HEK293 (cell line): Measurements from ENCODE around the gene LRRC74A.

Source experiments
- EGR2 ChIP-seq: fragments of 450-650 bp; formaldehyde crosslinking; IDR thresholded peaks from 2 replicates; pipeline ENCODE4 v1.5.1; 2016; ENCODE audit warnings: low read depth, missing biosample characterization, missing genetic modification characterization
- GLIS2 ChIP-seq: fragments of 450-650 bp; formaldehyde crosslinking; IDR thresholded peaks from 2 replicates; pipeline ENCODE4 v1.5.1; 2016; ENCODE audit warnings: missing biosample characterization, missing genetic modification characterization
- KLF10 ChIP-seq: fragments of 450-650 bp; IDR thresholded peaks from 2 replicates; pipeline ENCODE4 v1.5.1; 2018; ENCODE audit warnings: missing biosample characterization, mild to moderate bottlenecking, missing genetic modification characterization
- PRDM6 ChIP-seq: fragments of 450-650 bp; formaldehyde crosslinking; IDR thresholded peaks from 2 replicates; pipeline ENCODE4 v1.5.1; 2017; ENCODE audit warnings: missing biosample characterization, missing genetic modification characterization
- RBAK ChIP-seq: fragments of 450-650 bp; formaldehyde crosslinking; IDR thresholded peaks from 2 replicates; pipeline ENCODE4 v1.5.1; 2016; ENCODE audit warnings: missing biosample characterization, missing genetic modification characterization
- YY2 ChIP-seq: fragments of 450-650 bp; formaldehyde crosslinking; IDR thresholded peaks from 2 replicates; pipeline ENCODE4 v1.5.1; 2016; ENCODE audit warnings: missing biosample characterization, missing genetic modification characterization
- ZBTB17 ChIP-seq: fragments of 450-650 bp; formaldehyde crosslinking; IDR thresholded peaks from 2 replicates; pipeline ENCODE4 v1.5.1; 2016; ENCODE audit warnings: missing biosample characterization, missing genetic modification characterization
- ZBTB21 ChIP-seq: fragments of 450-650 bp; formaldehyde crosslinking; IDR thresholded peaks from 2 replicates; pipeline ENCODE4 v1.5.1; 2017; ENCODE audit warnings: missing biosample characterization, missing genetic modification characterization
- ZBTB44 ChIP-seq: fragments of 450-650 bp; IDR thresholded peaks from 2 replicates; pipeline ENCODE4 v1.5.1; 2018; ENCODE audit warnings: missing biosample characterization, mild to moderate bottlenecking, missing genetic modification characterization
- ZBTB8A ChIP-seq: fragments of 450-650 bp; formaldehyde crosslinking; IDR thresholded peaks from 2 replicates; pipeline ENCODE4 v1.5.1; 2016; ENCODE audit warnings: missing biosample characterization, missing genetic modification characterization
- ZFHX2 ChIP-seq: fragments of 450-650 bp; formaldehyde crosslinking; conservative IDR thresholded peaks from 2 replicates; pipeline ENCODE4 v1.5.1; 2016; ENCODE audit warnings: missing biosample characterization, missing genetic modification characterization
- ZNF132 ChIP-seq: fragments of 450-650 bp; formaldehyde crosslinking; IDR thresholded peaks from 2 replicates; pipeline ENCODE4 v1.5.1; 2017; ENCODE audit warnings: missing biosample characterization, missing genetic modification characterization, borderline replicate concordance
- ZNF157 ChIP-seq: fragments of 450-650 bp; formaldehyde crosslinking; IDR thresholded peaks from 2 replicates; pipeline ENCODE4 v1.5.1; 2016; ENCODE audit warnings: missing biosample characterization, missing genetic modification characterization
- ZNF2 ChIP-seq: fragments of 450-650 bp; formaldehyde crosslinking; IDR thresholded peaks from 2 replicates; pipeline ENCODE4 v1.5.1; 2016; ENCODE audit warnings: missing biosample characterization, missing genetic modification characterization
- ZNF214 ChIP-seq: fragments of 450-650 bp; formaldehyde crosslinking; IDR thresholded peaks from 2 replicates; pipeline ENCODE4 v1.5.1; 2017; ENCODE audit warnings: missing biosample characterization, mild to moderate bottlenecking, missing genetic modification characterization, borderline replicate concordance
- ZNF23 ChIP-seq: fragments of 450-650 bp; formaldehyde crosslinking; IDR thresholded peaks from 2 replicates; pipeline ENCODE4 v1.5.1; 2016; ENCODE audit warnings: missing biosample characterization, missing genetic modification characterization, borderline replicate concordance
- ZNF335 ChIP-seq: fragments of 450-650 bp; formaldehyde crosslinking; conservative IDR thresholded peaks from 2 replicates; pipeline ENCODE4 v1.5.1; 2016; ENCODE audit warnings: missing biosample characterization, missing genetic modification characterization
- ZNF433 ChIP-seq: fragments of 450-650 bp; formaldehyde crosslinking; IDR thresholded peaks from 2 replicates; pipeline ENCODE4 v1.5.1; 2016; ENCODE audit warnings: missing biosample characterization, missing genetic modification characterization, low read depth
- ZNF473 ChIP-seq: fragments of 450-650 bp; formaldehyde crosslinking; IDR thresholded peaks from 2 replicates; pipeline ENCODE4 v1.5.1; 2017; ENCODE audit warnings: missing biosample characterization, missing genetic modification characterization
- ZNF558 ChIP-seq: fragments of 450-650 bp; formaldehyde crosslinking; IDR thresholded peaks from 2 replicates; pipeline ENCODE4 v1.5.1; 2016; ENCODE audit warnings: missing biosample characterization, missing genetic modification characterization
- ZNF623 ChIP-seq: fragments of 450-650 bp; formaldehyde crosslinking; IDR thresholded peaks from 2 replicates; pipeline ENCODE4 v1.5.1; 2016; ENCODE audit warnings: missing biosample characterization, missing genetic modification characterization
- ZNF660 ChIP-seq: fragments of 450-650 bp; IDR thresholded peaks from 2 replicates; pipeline ENCODE4 v1.5.1; 2018; ENCODE audit warnings: missing biosample characterization, mild to moderate bottlenecking, missing genetic modification characterization
- ZNF768 ChIP-seq: fragments of 450-650 bp; formaldehyde crosslinking; IDR thresholded peaks from 2 replicates; pipeline ENCODE4 v1.5.1; 2018; ENCODE audit warnings: missing biosample characterization, mild to moderate bottlenecking, missing genetic modification characterization
- ZNF837 ChIP-seq: fragments of 450-650 bp; formaldehyde crosslinking; IDR thresholded peaks from 2 replicates; pipeline ENCODE4 v1.5.1; 2016; ENCODE audit warnings: missing biosample characterization, missing genetic modification characterization
- ZSCAN30 ChIP-seq: fragments of 450-650 bp; IDR thresholded peaks from 2 replicates; pipeline ENCODE4 v1.5.1; 2018; ENCODE audit warnings: missing biosample characterization, mild to moderate bottlenecking, missing genetic modification characterization, moderate library complexity
- ZXDB ChIP-seq: fragments of 450-650 bp; formaldehyde crosslinking; IDR thresholded peaks from 2 replicates; pipeline ENCODE4 v1.5.1; 2016; ENCODE audit warnings: missing biosample characterization, missing genetic modification characterization
- TF ChIP-seq, protein P1 (sequence below): fragments of 450-650 bp; formaldehyde crosslinking; IDR thresholded peaks from 2 replicates; pipeline ENCODE4 v1.5.1; 2017; ENCODE audit warnings: missing biosample characterization, mild to moderate bottlenecking, missing genetic modification characterization, moderate library complexity
- TF ChIP-seq, protein P2 (sequence below): fragments of 450-650 bp; formaldehyde crosslinking; IDR thresholded peaks from 2 replicates; pipeline ENCODE4 v1.5.1; 2016; ENCODE audit warnings: missing biosample characterization, missing genetic modification characterization, borderline replicate concordance

LRRC74A gene

DNA sequence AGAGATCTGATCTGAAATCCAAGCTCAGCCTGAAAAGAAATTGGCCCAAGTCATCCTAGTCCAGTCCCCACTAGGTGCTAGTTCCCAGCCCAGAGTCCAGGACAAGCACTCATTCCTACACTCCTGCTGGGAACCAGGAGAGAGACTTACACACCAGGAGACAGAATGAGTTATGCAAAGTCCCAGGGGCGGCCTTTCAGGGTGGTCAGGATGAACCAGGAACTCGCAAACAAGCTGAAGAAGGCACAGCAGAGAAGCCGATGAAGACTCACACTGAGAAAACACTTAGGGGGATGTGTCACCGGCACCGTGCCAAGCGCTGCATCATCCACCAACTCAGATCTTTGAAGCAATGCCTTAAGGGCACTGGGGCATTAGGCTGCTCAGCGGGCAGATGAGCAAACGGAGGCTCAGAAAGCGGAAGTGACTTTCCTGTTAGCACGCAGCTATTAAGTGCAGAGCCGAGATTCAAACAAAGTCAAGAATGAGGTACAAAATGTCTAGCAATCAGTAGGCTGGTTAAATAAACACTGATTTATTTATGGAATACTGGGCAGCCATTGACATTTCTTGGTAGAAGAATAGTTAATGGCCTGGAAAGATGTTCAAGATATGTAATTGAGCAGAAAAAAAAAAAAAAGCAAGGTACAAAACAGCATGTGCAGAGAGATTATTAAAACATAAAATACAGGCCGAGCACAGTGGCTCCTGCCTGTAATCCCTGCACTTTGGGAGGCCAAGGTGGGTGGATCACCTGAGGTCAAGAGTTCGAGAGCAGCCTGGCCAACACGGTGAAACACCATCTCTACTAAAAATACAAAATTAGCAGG, 78.7 kb downstream of the LRRC74A start (continued):
- TF ChIP-seq, protein P1, sequence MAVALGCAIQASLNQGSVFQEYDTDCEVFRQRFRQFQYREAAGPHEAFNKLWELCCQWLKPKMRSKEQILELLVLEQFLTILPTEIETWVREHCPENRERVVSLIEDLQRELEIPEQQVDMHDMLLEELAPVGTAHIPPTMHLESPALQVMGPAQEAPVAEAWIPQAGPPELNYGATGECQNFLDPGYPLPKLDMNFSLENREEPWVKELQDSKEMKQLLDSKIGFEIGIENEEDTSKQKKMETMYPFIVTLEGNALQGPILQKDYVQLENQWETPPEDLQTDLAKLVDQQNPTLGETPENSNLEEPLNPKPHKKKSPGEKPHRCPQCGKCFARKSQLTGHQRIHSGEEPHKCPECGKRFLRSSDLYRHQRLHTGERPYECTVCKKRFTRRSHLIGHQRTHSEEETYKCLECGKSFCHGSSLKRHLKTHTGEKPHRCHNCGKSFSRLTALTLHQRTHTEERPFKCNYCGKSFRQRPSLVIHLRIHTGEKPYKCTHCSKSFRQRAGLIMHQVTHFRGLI (tag by site-specific recombination), result no peak
- TF ChIP-seq GLIS2 (tag by site-specific recombination) (peak; percentile 41; the same call in 1 of the 2 replicates), ZBTB21 (tag by site-specific recombination) (peak; percentile 45; the same call in 1 of the 2 replicates), ZNF23 (tag by site-specific recombination) (no peak), KLF10 (tag by site-specific recombination) (peak; percentile 48; the same call in 1 of the 2 replicates), ZSCAN30 (peak; percentile 48; the same call in 1 of the 2 replicates), EGR2 (no peak), ZNF768 (tag by site-specific recombination) (no peak), ZNF2 (tag by site-specific recombination) (no peak), PRDM6 (0 out of 2 replicates have a peak, but pooled peaks have one; percentile 45), ZNF214 (tag by site-specific recombination) (no peak), ZNF558 (tag by site-specific recombination) (peak; percentile 50; the same call in 1 of the 2 replicates), ZNF473 (tag by site-specific recombination) (no peak), ZBTB8A (tag by site-specific recombination) (peak; percentile 55; the same call in 1 of the 2 replicates), RBAK (tag by site-specific recombination) (no peak), ZNF433 (no peak), ZBTB17 (tag by site-specific recombination) (peak; percentile 95), ZNF132 (tag by site-specific recombination) (no peak), ZNF660 (tag by site-specific recombination) (peak; percentile 66), ZNF623 (tag by site-specific recombination) (peak; percentile 90), YY2 (tag by site-specific recombination) (no peak; the same call in 1 of the 2 replicates), ZFHX2 (tag by site-specific recombination) (peak; percentile 25; the same call in 1 of the 2 replicates), ZNF157 (tag by site-specific recombination) (no peak), ZBTB44 (0 out of 2 replicates have a peak, but pooled peaks have one; percentile 37), ZNF837 (tag by site-specific recombination) (no peak), ZNF335 (peak; percentile 18; the same call in 1 of the 2 replicates), ZXDB (tag by site-specific recombination) (peak; percentile 37)
- TF ChIP-seq, protein P2, sequence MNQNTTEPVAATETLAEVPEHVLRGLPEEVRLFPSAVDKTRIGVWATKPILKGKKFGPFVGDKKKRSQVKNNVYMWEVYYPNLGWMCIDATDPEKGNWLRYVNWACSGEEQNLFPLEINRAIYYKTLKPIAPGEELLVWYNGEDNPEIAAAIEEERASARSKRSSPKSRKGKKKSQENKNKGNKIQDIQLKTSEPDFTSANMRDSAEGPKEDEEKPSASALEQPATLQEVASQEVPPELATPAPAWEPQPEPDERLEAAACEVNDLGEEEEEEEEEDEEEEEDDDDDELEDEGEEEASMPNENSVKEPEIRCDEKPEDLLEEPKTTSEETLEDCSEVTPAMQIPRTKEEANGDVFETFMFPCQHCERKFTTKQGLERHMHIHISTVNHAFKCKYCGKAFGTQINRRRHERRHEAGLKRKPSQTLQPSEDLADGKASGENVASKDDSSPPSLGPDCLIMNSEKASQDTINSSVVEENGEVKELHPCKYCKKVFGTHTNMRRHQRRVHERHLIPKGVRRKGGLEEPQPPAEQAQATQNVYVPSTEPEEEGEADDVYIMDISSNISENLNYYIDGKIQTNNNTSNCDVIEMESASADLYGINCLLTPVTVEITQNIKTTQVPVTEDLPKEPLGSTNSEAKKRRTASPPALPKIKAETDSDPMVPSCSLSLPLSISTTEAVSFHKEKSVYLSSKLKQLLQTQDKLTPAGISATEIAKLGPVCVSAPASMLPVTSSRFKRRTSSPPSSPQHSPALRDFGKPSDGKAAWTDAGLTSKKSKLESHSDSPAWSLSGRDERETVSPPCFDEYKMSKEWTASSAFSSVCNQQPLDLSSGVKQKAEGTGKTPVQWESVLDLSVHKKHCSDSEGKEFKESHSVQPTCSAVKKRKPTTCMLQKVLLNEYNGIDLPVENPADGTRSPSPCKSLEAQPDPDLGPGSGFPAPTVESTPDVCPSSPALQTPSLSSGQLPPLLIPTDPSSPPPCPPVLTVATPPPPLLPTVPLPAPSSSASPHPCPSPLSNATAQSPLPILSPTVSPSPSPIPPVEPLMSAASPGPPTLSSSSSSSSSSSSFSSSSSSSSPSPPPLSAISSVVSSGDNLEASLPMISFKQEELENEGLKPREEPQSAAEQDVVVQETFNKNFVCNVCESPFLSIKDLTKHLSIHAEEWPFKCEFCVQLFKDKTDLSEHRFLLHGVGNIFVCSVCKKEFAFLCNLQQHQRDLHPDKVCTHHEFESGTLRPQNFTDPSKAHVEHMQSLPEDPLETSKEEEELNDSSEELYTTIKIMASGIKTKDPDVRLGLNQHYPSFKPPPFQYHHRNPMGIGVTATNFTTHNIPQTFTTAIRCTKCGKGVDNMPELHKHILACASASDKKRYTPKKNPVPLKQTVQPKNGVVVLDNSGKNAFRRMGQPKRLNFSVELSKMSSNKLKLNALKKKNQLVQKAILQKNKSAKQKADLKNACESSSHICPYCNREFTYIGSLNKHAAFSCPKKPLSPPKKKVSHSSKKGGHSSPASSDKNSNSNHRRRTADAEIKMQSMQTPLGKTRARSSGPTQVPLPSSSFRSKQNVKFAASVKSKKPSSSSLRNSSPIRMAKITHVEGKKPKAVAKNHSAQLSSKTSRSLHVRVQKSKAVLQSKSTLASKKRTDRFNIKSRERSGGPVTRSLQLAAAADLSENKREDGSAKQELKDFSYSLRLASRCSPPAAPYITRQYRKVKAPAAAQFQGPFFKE, result no peak
